HUDEP-2 (cell line): ENCODE measurements around the gene SLC16A14.
"Not testable (repeated sequence)": the region's sequence is repeated elsewhere in the genome, so short reads cannot be mapped to it uniquely, and the experiment has no call there.

ENCODE experiments used
- DNase-seq, 76 experiments: peaks; one replicate each; lab custom pipeline; 2025; ENCODE audit not compliant: unreplicated experiment in 76 of 76; lab: John Stamatoyannopoulos, UW

Gene SLC16A14

GRCh38 chr2:230068651-230069055, at the start of gene SLC16A14:
TSS of gene SLC16A14 (minus strand) at chr2:230068924. CDS start at chr2:230059352, 9,572 bp downstream.
- DNase-seq: peak in 11 of 76 experiments; percentile 2 to 24 (median 15)

GRCh38 chr2:230106771-230107170, 38.0 kb upstream of the SLC16A14 start:
- DNase-seq: no peak

- DNase-seq: not testable (repeated sequence)
Observed at GRCh38 chr2:230101967-230102366, 33.2 kb upstream of the SLC16A14 start.

- DNase-seq: no peak
Observed at GRCh38 chr2:230097841-230098240, 29.1 kb upstream of the SLC16A14 start.

- DNase-seq: no peak
Observed at GRCh38 chr2:230097424-230097823, 28.7 kb upstream of the SLC16A14 start.

GRCh38 chr2:230090967-230091366, 22.2 kb upstream of the SLC16A14 start:
- no peak for DNase-seq

- DNase-seq: no peak
Observed at GRCh38 chr2:230085201-230085600, 16.5 kb upstream of the SLC16A14 start.

GRCh38 chr2:230077851-230078547, 9.3 kb upstream of the SLC16A14 start:
- no peak for DNase-seq

- DNase-seq: no peak
Observed at GRCh38 chr2:230076819-230077218, 8.1 kb upstream of the SLC16A14 start.

GRCh38 chr2:230075988-230076631, 7.4 kb upstream of the SLC16A14 start:
- DNase-seq: no peak

- no peak for DNase-seq
Observed at GRCh38 chr2:230071421-230071820, 2.7 kb upstream of the SLC16A14 start.

- no peak for DNase-seq
Observed at GRCh38 chr2:230069402-230069801, 678 bp upstream of the SLC16A14 start.

- DNase-seq: peak in 7 of 76 experiments; percentile 1 to 16 (median 8)
Observed at GRCh38 chr2:230068016-230068650, 591 bp downstream of the SLC16A14 start.

GRCh38 chr2:230060672-230061293, 7.9 kb downstream of the SLC16A14 start:
- no peak for DNase-seq

GRCh38 chr2:230053753-230054478, 14.8 kb downstream of the SLC16A14 start:
- no peak for DNase-seq

- no peak for DNase-seq
Observed at GRCh38 chr2:230052299-230052698, 16.4 kb downstream of the SLC16A14 start.

- DNase-seq: no peak
Observed at GRCh38 chr2:230050136-230050535, 18.6 kb downstream of the SLC16A14 start.

- DNase-seq: no peak
Observed at GRCh38 chr2:230048010-230048671, 20.6 kb downstream of the SLC16A14 start.

- DNase-seq: no peak
Observed at GRCh38 chr2:230046491-230046890, 22.2 kb downstream of the SLC16A14 start.

- DNase-seq: no peak
Observed at GRCh38 chr2:230043461-230043860, 25.3 kb downstream of the SLC16A14 start.
